HepG2 (cell line): ENCODE measurements around the gene MFAP4. TPM values are rescaled to one million over a fixed set of nuclear protein-coding genes. Genes with fewer than 3 reads are reported as not detected.

Experiments
- ATAC-seq: fragments of 200-7000 bp; cut with Tn5 transposase; 3 replicates; pipeline ENCODE4 v1.9.1; 2020; ENCODE audit warnings: mild to moderate bottlenecking, moderate library complexity
- BruUV-seq: library from RNA; stranded (reverse); fragments of 400-500 nt; replicated peaks from 2 replicates; lab custom pipeline; 2021; lab: Mats Ljungman, UMichigan
- CTCF ChIA-PET: fragments of 300-600 bp; formaldehyde crosslinking; extraction: SDS; loops from one replicate; lab custom pipeline; 2021; ENCODE audit warnings: low total read pairs, inconsistent platforms, low intra/inter-chr PET ratio; lab: Yijun Ruan, JAX
- POLR2A ChIA-PET: fragments of 350-600 bp; sonication (Branson Sonifier 250); formaldehyde crosslinking; loops from one replicate; lab custom pipeline; 2020; ENCODE audit warnings: antibody characterized with exemption, inconsistent platforms; lab: Yijun Ruan, JAX
- DNase-seq: peaks from one replicate; pipeline ENCODE4 v3.0.0-alpha.2; 2015; ENCODE audit warnings: low spot score
- FAIRE-seq: peaks from 3 replicates; lab custom pipeline; 2011; peaks lifted over from hg19 to GRCh38; lab: Jason Lieb, UNC
- H2AFZ ChIP-seq: one replicate; pipeline ENCODE4 v1.6.1; 2011; ENCODE audit warnings: low read length, inconsistent platforms
- H3K27ac ChIP-seq: fragments of 300-600 bp; 3 replicates; pipeline ENCODE4 v1.8.0; 2011; ENCODE audit warnings: mixed run types, mild to moderate bottlenecking, mixed read lengths, low read length, inconsistent platforms; ENCODE audit not compliant: insufficient read depth; ENCODE audit errors: extremely low read length
- H3K27me3 ChIP-seq, 2 experiments: fragments of 200-600 bp in 1 of 2; 2 replicates in 1 of 2; 3 replicates in 1 of 2; pipeline versions ENCODE4 v1.6.0 to v1.8.0; 2011; ENCODE audit warnings: low read length in 2 of 2, mild to moderate bottlenecking in 2 of 2, moderate library complexity in 2 of 2, inconsistent platforms in 1 of 2; ENCODE audit not compliant: insufficient read depth in 2 of 2, control insufficient read depth in 1 of 2
- H3K36me3 ChIP-seq, 2 experiments: fragments of 200-600 bp in 1 of 2; replicated peaks in 1 of 2; 2 replicates in 1 of 2; 3 replicates in 1 of 2; pipeline versions ENCODE4 v1.5.1 to v1.8.0; 2011; ENCODE audit warnings: low read length in 2 of 2, inconsistent platforms in 1 of 2; ENCODE audit not compliant: insufficient read depth in 2 of 2, control insufficient read depth in 1 of 2
- H3K4me1 ChIP-seq: 2 replicates; pipeline ENCODE4 v1.5.1; 2012; ENCODE audit warnings: low read length, inconsistent platforms; ENCODE audit not compliant: insufficient read depth
- H3K4me2 ChIP-seq: 2 replicates; pipeline ENCODE4 v1.6.0; 2011; ENCODE audit warnings: low read depth, low read length, inconsistent platforms
- H3K4me3 ChIP-seq, 3 experiments: fragments of 200-600 bp in 1 of 3; sonication (generic), shearing (Covaris generic) in 1 of 3; replicated peaks in 1 of 3; 2 replicates each; pipeline ENCODE4 v1.5.1; 2011 to 2016; ENCODE audit warnings: low read length in 3 of 3, inconsistent platforms in 2 of 3, low read depth in 2 of 3, mild to moderate bottlenecking in 2 of 3, control low read depth in 1 of 3, mixed read lengths in 1 of 3; ENCODE audit not compliant: insufficient read depth in 1 of 3
- H3K79me2 ChIP-seq: one replicate; pipeline ENCODE4 v1.6.1; 2011; ENCODE audit warnings: low read length, inconsistent platforms; ENCODE audit not compliant: insufficient read depth
- H3K9ac ChIP-seq: 2 replicates; pipeline ENCODE4 v1.6.0; 2011; ENCODE audit warnings: mild to moderate bottlenecking, low read depth, low read length, inconsistent platforms; ENCODE audit not compliant: insufficient read depth
- H3K9me3 ChIP-seq: 2 replicates; pipeline ENCODE4 v1.5.1; 2012; ENCODE audit warnings: mild to moderate bottlenecking, low read length
- H4K20me1 ChIP-seq: 2 replicates; pipeline ENCODE4 v1.6.0; 2011; ENCODE audit warnings: inconsistent platforms, mild to moderate bottlenecking, low read length, moderate library complexity; ENCODE audit not compliant: insufficient read depth
- ATF1 ChIP-seq: IDR thresholded peaks from 2 replicates; pipeline ENCODE4 v1.6.1; 2016; ENCODE audit warnings: mild to moderate bottlenecking, control low read depth
- ATF6 ChIP-seq: sonication (generic); formaldehyde crosslinking; conservative IDR thresholded peaks from 2 replicates; pipeline ENCODE4 v1.4.0; 2020; ENCODE audit warnings: missing genetic modification reagents
- ISX ChIP-seq: sonication (generic); formaldehyde crosslinking; conservative IDR thresholded peaks from 2 replicates; pipeline ENCODE4 v1.5.0; 2020; ENCODE audit warnings: missing genetic modification reagents
- JDP2 ChIP-seq: sonication (generic); formaldehyde crosslinking; IDR thresholded peaks from 2 replicates; pipeline ENCODE4 v1.8.1; 2022; ENCODE audit warnings: missing genetic modification reagents, borderline replicate concordance
- KDM4B ChIP-seq: sonication (generic); formaldehyde crosslinking; IDR thresholded peaks from 2 replicates; pipeline ENCODE4 v1.4.0; 2020; ENCODE audit warnings: missing genetic modification reagents
- KMT2A ChIP-seq: sonication (generic); formaldehyde crosslinking; IDR thresholded peaks from 2 replicates; pipeline ENCODE4 v1.4.0; 2020; ENCODE audit warnings: missing genetic modification reagents
- MTA3 ChIP-seq: sonication (generic); formaldehyde crosslinking; IDR thresholded peaks from 2 replicates; pipeline ENCODE4 v1.4.0; 2020; ENCODE audit warnings: missing genetic modification reagents
- MTF2 ChIP-seq: sonication (generic); formaldehyde crosslinking; IDR thresholded peaks from 2 replicates; pipeline ENCODE4 v1.5.0; 2020; ENCODE audit warnings: missing genetic modification reagents, borderline replicate concordance
- NFKB2 ChIP-seq: sonication (generic); formaldehyde crosslinking; IDR thresholded peaks from 2 replicates; pipeline ENCODE4 v1.4.0; 2020; ENCODE audit warnings: missing genetic modification reagents, borderline replicate concordance
- PPARG ChIP-seq: conservative IDR thresholded peaks from 2 replicates; pipeline ENCODE4 v1.6.1; 2016; ENCODE audit warnings: missing biosample characterization, missing genetic modification reagents
- TFDP2 ChIP-seq: sonication (generic); formaldehyde crosslinking; IDR thresholded peaks from 2 replicates; pipeline ENCODE4 v1.4.0; 2020; ENCODE audit warnings: missing genetic modification reagents
- ZNF280B ChIP-seq: sonication (generic); formaldehyde crosslinking; IDR thresholded peaks from 2 replicates; pipeline ENCODE4 v1.5.0; 2020; ENCODE audit warnings: missing genetic modification reagents, mild to moderate bottlenecking, borderline replicate concordance
- ZNF615 ChIP-seq: sonication (generic); formaldehyde crosslinking; IDR thresholded peaks from 2 replicates; pipeline ENCODE4 v1.5.0; 2020; ENCODE audit warnings: mild to moderate bottlenecking, missing genetic modification reagents, borderline replicate concordance
- WGBS: methylation state at CpG from one replicate; pipeline ENCODE4 v1.1.6; 2017; ENCODE audit warnings: low lambda C conversion rate; 5-methylcytosine and 5-hydroxymethylcytosine counted together
- in situ Hi-C: cut with HindIII; loops from 2 replicates; pipeline ENCODE4 v1.10.0; 2017; ENCODE audit warnings: low pct_unique_long_range_greater_than_20kb; ENCODE audit not compliant: extremely low pct_ligation_motif_present
- intact Hi-C: fragments of 100-400 bp; cut with micrococcal nuclease; formaldehyde crosslinking; loops from one replicate; pipeline ENCODE4 v1.10.0; 2022; ENCODE audit not compliant: unreplicated experiment
- polyA plus RNA-seq, 8 experiments: library from polyadenylated mRNA; depleted of rRNA in 3 of 8; stranded (reverse) in 7 of 8; unstranded in 1 of 8; fragments of >200 nt; fragmentation: Illumina TruSeq in 4 of 8; extraction: Trizol in 4 of 8; gene quantifications; 2 replicates each; pipeline versions ENCODE4 v1.2.1 to v1.2.3, GENCODE V29; 2011 to 2016; ENCODE audit warnings: low read depth in 4 of 8, missing spikeins in 1 of 8, mixed read lengths in 1 of 8; ENCODE audit not compliant: insufficient read depth in 1 of 8
- total RNA-seq, 5 experiments: library from RNA; depleted of rRNA; stranded (reverse); fragments of >200 nt; fragmentation: Illumina TruSeq; extraction: Trizol; gene quantifications; 2 replicates each; pipeline ENCODE4 v1.2.3, GENCODE V29; 2016; ENCODE audit warnings: low read depth in 1 of 5
- TF ChIP-seq, protein P1 (sequence below): sonication (generic); formaldehyde crosslinking; conservative IDR thresholded peaks from 2 replicates; pipeline ENCODE4 v1.4.0; 2020; ENCODE audit warnings: missing genetic modification reagents

MFAP4 gene
- total and polyA plus RNA-seq, 2 of the 13 experiments (the other 11 are each of a cell fraction or from before 2014, with no cell fraction given): 0.08 TPM; not detected in 1

- TF ChIP-seq PPARG: no peak
- ATAC-seq: no peak
- no peak overlapping the region for H3K27ac ChIP-seq
- intact Hi-C loops: no loop called here
- no peak overlapping the region for H3K9ac ChIP-seq
- no peaks in the 10 kb centered on the region for H3K36me3 ChIP-seq
- CTCF ChIA-PET: no interaction called here
- BruUV-seq: no TSS peak
- POLR2A ChIA-PET: no interaction called here
- no peak overlapping the region for H2AFZ ChIP-seq
- H3K4me3 ChIP-seq: no peak overlapping the region
- no peaks in the 10 kb centered on the region for H4K20me1 ChIP-seq
- WGBS: 90% methylated on average over 2 of the region's 16 CpGs
- no peaks in the 10 kb centered on the region for H3K4me1 ChIP-seq
- no peaks in the 10 kb centered on the region for H3K79me2 ChIP-seq
- in situ Hi-C loops: no loop called here
- DNase-seq: no peak
- no peaks in the 10 kb centered on the region for H3K9me3 ChIP-seq
- no peak overlapping the region for H3K4me2 ChIP-seq
- no peak for FAIRE-seq
- peaks cover 12 to 54% of the 10 kb centered on the region in 2 experiments for H3K27me3 ChIP-seq
Observed at GRCh38 chr17:19412510-19412909, 25.5 kb upstream of the MFAP4 start.

- no peak for DNase-seq
- TF ChIP-seq NFKB2: no peak
- no peak for TF ChIP-seq MTF2 (CRISPR knock-in tag)
- TF ChIP-seq, protein P1, sequence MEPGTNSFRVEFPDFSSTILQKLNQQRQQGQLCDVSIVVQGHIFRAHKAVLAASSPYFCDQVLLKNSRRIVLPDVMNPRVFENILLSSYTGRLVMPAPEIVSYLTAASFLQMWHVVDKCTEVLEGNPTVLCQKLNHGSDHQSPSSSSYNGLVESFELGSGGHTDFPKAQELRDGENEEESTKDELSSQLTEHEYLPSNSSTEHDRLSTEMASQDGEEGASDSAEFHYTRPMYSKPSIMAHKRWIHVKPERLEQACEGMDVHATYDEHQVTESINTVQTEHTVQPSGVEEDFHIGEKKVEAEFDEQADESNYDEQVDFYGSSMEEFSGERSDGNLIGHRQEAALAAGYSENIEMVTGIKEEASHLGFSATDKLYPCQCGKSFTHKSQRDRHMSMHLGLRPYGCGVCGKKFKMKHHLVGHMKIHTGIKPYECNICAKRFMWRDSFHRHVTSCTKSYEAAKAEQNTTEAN: no peak
- TF ChIP-seq ISX: no peak
- TF ChIP-seq TFDP2 (CRISPR knock-in tag): no peak
- no peak for TF ChIP-seq JDP2 (CRISPR knock-in tag)
- no peak for TF ChIP-seq ZNF280B
- no peak for TF ChIP-seq ZNF615
- TF ChIP-seq ATF1 (CRISPR knock-in tag): no peak
- TF ChIP-seq ATF6: no peak
- TF ChIP-seq KMT2A (CRISPR knock-in tag): no peak
- TF ChIP-seq MTA3 (CRISPR knock-in tag): no peak
- TF ChIP-seq KDM4B: no peak
Observed at GRCh38 chr17:19411631-19412030, 24.6 kb upstream of the MFAP4 start.

More at GRCh38 chr17:19411631-19412030, 24.6 kb upstream of the MFAP4 start:
- ChIA-PET POLR2A (no interaction called here), CTCF (no interaction called here)
- Histone ChIP-seq H3K9me3 (no peaks in the 10 kb centered on the region), H2AFZ (no peak overlapping the region), H3K27me3 (peaks cover 12 to 47% of the 10 kb centered on the region in 2 experiments), H3K4me1 (no peaks in the 10 kb centered on the region), H3K36me3 (no peaks in the 10 kb centered on the region), H3K27ac (no peak overlapping the region), H3K4me2 (no peak overlapping the region), H3K79me2 (no peaks in the 10 kb centered on the region), H3K4me3 (no peak overlapping the region), H4K20me1 (no peaks in the 10 kb centered on the region), H3K9ac (no peak overlapping the region)
- FAIRE-seq (no peak), ATAC-seq (no peak)
- 43% methylated on average over 6 of the region's 9 CpGs for WGBS
- in situ Hi-C loops: no loop called here
- BruUV-seq: no TSS peak
- intact Hi-C loops: no loop called here
